ENCODE results near the gene TDRKH. TPM values are rescaled to one million over a fixed set of nuclear protein-coding genes. Genes with fewer than 3 reads are reported as not detected.

The TDRKH gene
- total and polyA plus RNA-seq, 2 of the 13 experiments (the other 11 are each of a cell fraction or from before 2014, with no cell fraction given) = 3.9 to 5.4 TPM

- TF ChIP-seq PAXIP1 (CRISPR knock-in tag; conservative IDR thresholded peaks at IDR 0.05) = peak; percentile 77
- TF ChIP-seq NAIF1 (CRISPR knock-in tag; IDR thresholded peaks at IDR 0.05; ENCODE audit: borderline replicate concordance) = no peak
- no peak for TF ChIP-seq HOXA5 (CRISPR knock-in tag; IDR thresholded peaks at IDR 0.05)
- no peak for TF ChIP-seq MEIS1 (CRISPR knock-in tag; IDR thresholded peaks at IDR 0.05; ENCODE audit: borderline replicate concordance)
- no peak for TF ChIP-seq ZFP36L1 (CRISPR knock-in tag; IDR thresholded peaks at IDR 0.05)
- no peak for TF ChIP-seq AKNA (CRISPR knock-in tag; IDR thresholded peaks at IDR 0.05; ENCODE audit: borderline replicate concordance)
- TF ChIP-seq ZGPAT (CRISPR knock-in tag; IDR thresholded peaks at IDR 0.05) = 0 out of 2 replicates have a peak, but pooled peaks have one; percentile 38
- no peak for TF ChIP-seq ZNF883 (CRISPR knock-in tag; IDR thresholded peaks at IDR 0.05; ENCODE audit: not compliant biosample characterization)
- TF ChIP-seq RERE (CRISPR knock-in tag; IDR thresholded peaks at IDR 0.05; ENCODE audit: low read depth) = no peak
- TF ChIP-seq ZNF337 (CRISPR knock-in tag; IDR thresholded peaks at IDR 0.05; ENCODE audit: borderline replicate concordance, low read depth) = no peak
- no peak for TF ChIP-seq ZSCAN22 (CRISPR knock-in tag; IDR thresholded peaks at IDR 0.05)
- no peak for TF ChIP-seq ZNF230 (CRISPR knock-in tag; IDR thresholded peaks at IDR 0.05)
- TF ChIP-seq ZNF367 (CRISPR knock-in tag; IDR thresholded peaks at IDR 0.05; ENCODE audit: borderline replicate concordance) = no peak
- no peak for TF ChIP-seq ELF4 (CRISPR knock-in tag; IDR thresholded peaks at IDR 0.05; ENCODE audit: borderline replicate concordance)
Observed at GRCh38 chr1:151834239-151834638, 43.9 kb upstream of the TDRKH start (continued).
